Measurements from ENCODE around the gene RPL29. TPM values are rescaled to one million over a fixed set of nuclear protein-coding genes. Genes with fewer than 3 reads are reported as not detected.

Gene RPL29
- total RNA-seq, 1 donor from 2014 or later: 1,714 TPM

- Mint-ChIP-seq H3K36me3 (ENCODE audit: low read depth) (peaks cover 2% of the 10 kb centered on the region), H3K9me3 (no peaks in the 10 kb centered on the region), H3K4me1 (peaks cover 11% of the 10 kb centered on the region), H3K27me3 (peaks cover 4% of the 10 kb centered on the region), H3K27ac (peak overlapping the region; percentile 75), H3K4me3 (peak overlapping the region; percentile 87)
- intact Hi-C loops (cut with micrococcal nuclease): no loop called here
- no peak for DNase-seq
Observed at GRCh38 chr3:51966486-51966885, 29.2 kb downstream of the RPL29 start.

- Mint-ChIP-seq H3K36me3 (ENCODE audit: low read depth) (peaks cover 2% of the 10 kb centered on the region), H3K4me1 (peaks cover 11% of the 10 kb centered on the region), H3K4me3 (peak overlapping the region; percentile 87), H3K9me3 (no peaks in the 10 kb centered on the region), H3K27ac (no peak overlapping the region), H3K27me3 (peaks cover 5% of the 10 kb centered on the region)
- DNase-seq: no peak
- intact Hi-C loops (cut with micrococcal nuclease): no loop called here
Observed at GRCh38 chr3:51966016-51966415, 29.7 kb downstream of the RPL29 start.

GRCh38 chr3:51964521-51964920, 31.2 kb downstream of the RPL29 start:
- Mint-ChIP-seq H3K9me3 (no peaks in the 10 kb centered on the region), H3K27ac (no peak overlapping the region), H3K4me3 (no peak overlapping the region), H3K36me3 (ENCODE audit: low read depth) (no peaks in the 10 kb centered on the region), H3K4me1 (peaks cover 11% of the 10 kb centered on the region), H3K27me3 (peaks cover 5% of the 10 kb centered on the region)
- intact Hi-C loops (cut with micrococcal nuclease): no loop called here
- no peak for DNase-seq

- DNase-seq: no peak
Observed at GRCh38 chr3:51963951-51964451, 31.7 kb downstream of the RPL29 start.

GRCh38 chr3:51962854-51963530, 32.7 kb downstream of the RPL29 start:
- no peak for DNase-seq
- intact Hi-C loops (cut with micrococcal nuclease): no loop called here
- H3K27me3 Mint-ChIP-seq: peaks cover 5% of the 10 kb centered on the region
- H3K9me3 Mint-ChIP-seq: no peaks in the 10 kb centered on the region
- no peak overlapping the region for H3K4me3 Mint-ChIP-seq
- H3K36me3 Mint-ChIP-seq (ENCODE audit: low read depth): peaks cover 3% of the 10 kb centered on the region
- no peak overlapping the region for H3K27ac Mint-ChIP-seq
- H3K4me1 Mint-ChIP-seq: peaks cover 11% of the 10 kb centered on the region

More at GRCh38 chr3:51963951-51964451, 31.7 kb downstream of the RPL29 start:
- peaks cover 11% of the 10 kb centered on the region for H3K4me1 Mint-ChIP-seq
- no peaks in the 10 kb centered on the region for H3K36me3 Mint-ChIP-seq (ENCODE audit: low read depth)
- no peaks in the 10 kb centered on the region for H3K9me3 Mint-ChIP-seq
- no peak overlapping the region for H3K27ac Mint-ChIP-seq
- intact Hi-C loops (cut with micrococcal nuclease): no loop called here
- peaks cover 5% of the 10 kb centered on the region for H3K27me3 Mint-ChIP-seq
- no peak overlapping the region for H3K4me3 Mint-ChIP-seq

- H3K9me3 Mint-ChIP-seq: no peaks in the 10 kb centered on the region
- no peak overlapping the region for H3K27ac Mint-ChIP-seq
- intact Hi-C loops (cut with micrococcal nuclease): no loop called here
- no peak for DNase-seq
- peaks cover 5% of the 10 kb centered on the region for H3K27me3 Mint-ChIP-seq
- no peak overlapping the region for H3K4me3 Mint-ChIP-seq
- H3K36me3 Mint-ChIP-seq (ENCODE audit: low read depth): peaks cover 3% of the 10 kb centered on the region
- peaks cover 9% of the 10 kb centered on the region for H3K4me1 Mint-ChIP-seq
Observed at GRCh38 chr3:51961602-51962569, 33.8 kb downstream of the RPL29 start.

GRCh38 chr3:51961011-51961410, 34.7 kb downstream of the RPL29 start:
- no peaks in the 10 kb centered on the region for H3K9me3 Mint-ChIP-seq
- H3K4me3 Mint-ChIP-seq: no peak overlapping the region
- H3K27ac Mint-ChIP-seq: no peak overlapping the region
- H3K27me3 Mint-ChIP-seq: peaks cover 7% of the 10 kb centered on the region
- no peak for DNase-seq
- peaks cover 9% of the 10 kb centered on the region for H3K4me1 Mint-ChIP-seq
- peaks cover 3% of the 10 kb centered on the region for H3K36me3 Mint-ChIP-seq (ENCODE audit: low read depth)
- intact Hi-C loops (cut with micrococcal nuclease): no loop called here

GRCh38 chr3:51960386-51960785, 35.3 kb downstream of the RPL29 start:
- peaks cover 6% of the 10 kb centered on the region for H3K27me3 Mint-ChIP-seq

GRCh38 chr3:51959651-51960050, 36.0 kb downstream of the RPL29 start:
- Mint-ChIP-seq H3K4me1 (peaks cover 2% of the 10 kb centered on the region), H3K36me3 (ENCODE audit: low read depth) (peaks cover 3% of the 10 kb centered on the region), H3K27ac (no peak overlapping the region), H3K4me3 (no peak overlapping the region), H3K27me3 (peaks cover 11% of the 10 kb centered on the region), H3K9me3 (no peaks in the 10 kb centered on the region)
- DNase-seq: no peak
- intact Hi-C loops (cut with micrococcal nuclease): no loop called here

More at GRCh38 chr3:51960386-51960785, 35.3 kb downstream of the RPL29 start:
- H3K27ac Mint-ChIP-seq: no peak overlapping the region
- H3K36me3 Mint-ChIP-seq (ENCODE audit: low read depth): peaks cover 3% of the 10 kb centered on the region
- no peak overlapping the region for H3K4me3 Mint-ChIP-seq
- peaks cover 4% of the 10 kb centered on the region for H3K4me1 Mint-ChIP-seq
- no peak for DNase-seq
- intact Hi-C loops (cut with micrococcal nuclease): no loop called here
- H3K9me3 Mint-ChIP-seq: no peaks in the 10 kb centered on the region

GRCh38 chr3:51958603-51959521, 36.8 kb downstream of the RPL29 start:
- Mint-ChIP-seq H3K4me3 (no peak overlapping the region), H3K36me3 (ENCODE audit: low read depth) (peaks cover 3% of the 10 kb centered on the region), H3K4me1 (peaks cover 2% of the 10 kb centered on the region), H3K27ac (no peak overlapping the region), H3K9me3 (no peaks in the 10 kb centered on the region), H3K27me3 (peaks cover 19% of the 10 kb centered on the region)
- no peak for DNase-seq
- intact Hi-C loops (cut with micrococcal nuclease): no loop called here

GRCh38 chr3:51957520-51958205, 38.0 kb downstream of the RPL29 start:
- Mint-ChIP-seq H3K4me1 (no peaks in the 10 kb centered on the region), H3K36me3 (ENCODE audit: low read depth) (peaks cover 3% of the 10 kb centered on the region), H3K27me3 (peaks cover 30% of the 10 kb centered on the region), H3K9me3 (no peaks in the 10 kb centered on the region), H3K27ac (no peak overlapping the region), H3K4me3 (no peak overlapping the region)
- intact Hi-C loops (cut with micrococcal nuclease): no loop called here
- no peak for DNase-seq

GRCh38 chr3:51955893-51956770, 39.6 kb downstream of the RPL29 start:
- Mint-ChIP-seq H3K27me3 (peaks cover 29% of the 10 kb centered on the region), H3K27ac (no peak overlapping the region), H3K4me1 (no peaks in the 10 kb centered on the region), H3K4me3 (no peak overlapping the region), H3K9me3 (no peaks in the 10 kb centered on the region), H3K36me3 (ENCODE audit: low read depth) (peaks cover 3% of the 10 kb centered on the region)
- peak; percentile 74 for DNase-seq
- intact Hi-C loops (cut with micrococcal nuclease): no loop called here

Data from activated CD4-positive, alpha-beta T cell treated with anti-CD3 and anti-CD28 coated beads, Interleukin-2, amount 10 ng/mL, durations not matched to agents 24 days and 14 days (primary cell).